K562 (cell line): ENCODE results near the gene TRIM44. TPM values are rescaled to one million over a fixed set of nuclear protein-coding genes. Genes with fewer than 3 reads are reported as not detected.

ENCODE experiments used
- ATAC-seq: fragments of 200-7000 bp; cut with Tn5 transposase; 3 replicates; pipeline ENCODE4 v1.9.1; 2020; ENCODE audit warnings: moderate library complexity
- BruUV-seq: library from RNA; stranded (reverse); fragments of 400-500 nt; replicated peaks from 2 replicates; lab custom pipeline; 2021; lab: Mats Ljungman, UMichigan
- CTCF ChIA-PET: fragments of 300-600 bp; formaldehyde crosslinking; extraction: SDS; loops from one replicate; lab custom pipeline; 2021; ENCODE audit warnings: low intra/inter-chr PET ratio; lab: Yijun Ruan, JAX
- POLR2A ChIA-PET: fragments of 300-600, 350-650 bp; sonication (Branson Sonifier 250); formaldehyde crosslinking; extraction: SDS; loops from one replicate; lab custom pipeline; 2021; ENCODE audit warnings: antibody characterized with exemption, inconsistent platforms; lab: Yijun Ruan, JAX
- DNase-seq, 4 experiments: peaks; one replicate each; pipeline versions ENCODE4 v3.0.0 to v3.0.0-alpha.2; 2011 to 2018; ENCODE audit warnings: low spot score in 3 of 4, mixed read lengths in 3 of 4; ENCODE audit errors: extremely low read depth in 1 of 4
- FAIRE-seq: peaks from 2 replicates; lab custom pipeline; 2011; peaks lifted over from hg19 to GRCh38; lab: Jason Lieb, UNC
- H2AFZ ChIP-seq: 2 replicates; pipeline ENCODE4 v1.6.0; 2011; ENCODE audit warnings: low read depth, low read length, control low read depth, inconsistent platforms
- H3K27ac ChIP-seq: fragments of 200-600 bp; 3 replicates; pipeline ENCODE4 v1.8.0; 2011; ENCODE audit warnings: low read depth, mild to moderate bottlenecking, control low read depth, inconsistent platforms, low read length, moderate library complexity, mixed read lengths; ENCODE audit errors: extremely low read depth
- H3K27me3 ChIP-seq, 2 experiments: fragments of 300-600 bp in 1 of 2; 2 replicates in 1 of 2; 3 replicates in 1 of 2; pipeline versions ENCODE4 v1.6.0 to v1.8.0; 2011; ENCODE audit warnings: inconsistent platforms in 2 of 2, low read length in 2 of 2, mild to moderate bottlenecking in 1 of 2, mixed read lengths in 1 of 2, moderate library complexity in 1 of 2; ENCODE audit not compliant: control insufficient read depth in 2 of 2, insufficient read depth in 2 of 2
- H3K36me3 ChIP-seq: fragments of 300-600 bp; 3 replicates; pipeline ENCODE4 v1.8.0; 2011; ENCODE audit warnings: mild to moderate bottlenecking, low read length, inconsistent platforms; ENCODE audit not compliant: control insufficient read depth, insufficient read depth
- H3K4me1 ChIP-seq, 2 experiments: fragments of 200-600 bp in 1 of 2; replicated peaks in 1 of 2; 2 replicates in 1 of 2; 3 replicates in 1 of 2; pipeline versions ENCODE4 v1.5.1 to v1.8.0; 2011; ENCODE audit warnings: inconsistent platforms in 2 of 2, low read length in 2 of 2, mild to moderate bottlenecking in 1 of 2, mixed read lengths in 1 of 2, moderate library complexity in 1 of 2; ENCODE audit not compliant: control insufficient read depth in 2 of 2, insufficient read depth in 2 of 2
- H3K4me2 ChIP-seq: 2 replicates; pipeline ENCODE4 v1.6.1; 2011; ENCODE audit warnings: low read length, control low read depth, inconsistent platforms, mixed read lengths; ENCODE audit not compliant: insufficient read depth
- H3K4me3 ChIP-seq: fragments of 200-600 bp; sonication (generic), shearing (Covaris generic); 2 replicates; pipeline ENCODE4 v1.5.1; 2016; ENCODE audit warnings: control low read depth, inconsistent platforms
- H3K79me2 ChIP-seq: fragments of 200-600 bp; 3 replicates; pipeline ENCODE4 v1.8.0; 2011; ENCODE audit warnings: low read length, inconsistent platforms; ENCODE audit not compliant: control insufficient read depth, insufficient read depth
- H3K9ac ChIP-seq, 2 experiments: 2 replicates each; pipeline versions ENCODE4 v1.6.0 to v1.6.1; 2011; ENCODE audit warnings: low read depth in 2 of 2, low read length in 2 of 2, control low read depth in 1 of 2, inconsistent platforms in 1 of 2, mild to moderate bottlenecking in 1 of 2, mixed read lengths in 1 of 2; ENCODE audit not compliant: insufficient read depth in 1 of 2
- H3K9me1 ChIP-seq: one replicate; pipeline ENCODE4 v1.6.0; 2011; ENCODE audit warnings: inconsistent platforms, mild to moderate bottlenecking, low read length, moderate library complexity; ENCODE audit not compliant: control insufficient read depth, insufficient read depth
- H3K9me3 ChIP-seq: replicated peaks from 2 replicates; pipeline ENCODE4 v1.5.1; 2011; ENCODE audit warnings: low read depth, low read length, inconsistent platforms; ENCODE audit not compliant: control insufficient read depth, insufficient read depth
- H4K20me1 ChIP-seq: replicated peaks from 2 replicates; pipeline ENCODE4 v1.6.1; 2011; ENCODE audit warnings: low read length, inconsistent platforms, mixed read lengths; ENCODE audit not compliant: control insufficient read depth, insufficient read depth
- BCOR ChIP-seq: fragments of 450-650 bp; IDR thresholded peaks from 2 replicates; pipeline ENCODE4 v1.6.1; 2016
- CREB5 ChIP-seq: fragments of 250-450 bp; sonication (Bioruptor Pico); IDR thresholded peaks from 2 replicates; pipeline ENCODE4 v1.5.0; 2020; ENCODE audit warnings: mild to moderate bottlenecking
- FOSL1 ChIP-seq: fragments of 200-800 bp; sonication (Bioruptor generic); conservative IDR thresholded peaks from 2 replicates; pipeline ENCODE4 v1.6.1; 2016; ENCODE audit warnings: missing genetic modification characterization, missing compliant biosample characterization
- MAX ChIP-seq: sonication (generic); formaldehyde crosslinking; IDR thresholded peaks from 2 replicates; pipeline ENCODE4 v1.9.0; 2022; ENCODE audit warnings: mild to moderate bottlenecking, missing genetic modification reagents
- NFE2 ChIP-seq: IDR thresholded peaks from 2 replicates; pipeline ENCODE4 v1.6.1; 2014; ENCODE audit warnings: antibody characterized with exemption, low read depth
- PYGO2 ChIP-seq: fragments of 450-650 bp; IDR thresholded peaks from 2 replicates; pipeline ENCODE4 v1.6.1; 2016; ENCODE audit warnings: mild to moderate bottlenecking, missing genetic modification characterization, moderate library complexity, missing compliant biosample characterization
- ZNF740 ChIP-seq, 3 experiments: fragments of 200-800 bp in 1 of 3; sonication (Bioruptor generic) in 1 of 3; sonication (generic) in 1 of 3; formaldehyde crosslinking in 1 of 3; IDR thresholded peaks; 2 replicates each; pipeline versions ENCODE4 v1.6.1 to v1.8.0; 2016 to 2022; ENCODE audit warnings: mild to moderate bottlenecking in 2 of 3, missing compliant biosample characterization in 2 of 3, missing genetic modification characterization in 2 of 3, missing genetic modification reagents in 1 of 3
- WGBS: fragments of 100-300 bp; shearing (Covaris generic); methylation state at CpG from one replicate; pipeline ENCODE4 v1.1.6; 2016; ENCODE audit warnings: low coverage, mixed read lengths; ENCODE audit not compliant: insufficient coverage; ENCODE audit errors: missing lambda C conversion rate; 5-methylcytosine and 5-hydroxymethylcytosine counted together
- in situ Hi-C: fragments of 300-500 bp; cut with MboI; formaldehyde crosslinking; loops from 4 replicates; pipeline ENCODE4 v1.15.0; 2018; ENCODE audit warnings: inconsistent platforms, mixed read lengths
- intact Hi-C: fragments of 100-400 bp; cut with micrococcal nuclease; formaldehyde crosslinking; loops from 2 replicates; pipeline ENCODE4 v1.14.2; 2022
- polyA plus RNA-seq, 8 experiments: library from polyadenylated mRNA; depleted of rRNA in 4 of 8; stranded (reverse) in 5 of 8; unstranded in 3 of 8; fragments of >200 nt; fragmentation: Nextera tagmentation in 2 of 8; fragmentation: Illumina TruSeq in 1 of 8; extraction: Ambion mirVana in 2 of 8; extraction: Trizol in 1 of 8; gene quantifications; 2 replicates each; pipeline versions ENCODE4 v1.2.1 to v1.2.3, GENCODE V29; 2011 to 2014; ENCODE audit warnings: inconsistent platforms in 1 of 8, missing spikeins in 1 of 8
- total RNA-seq, 7 experiments: library from RNA; depleted of rRNA in 6 of 7; stranded (reverse); fragments of >200 nt in 6 of 7; fragmentation: Illumina TruSeq in 2 of 7; extraction: Trizol in 2 of 7; gene quantifications; 2 replicates each; pipeline versions ENCODE4 v1.2.1 to v1.2.3, GENCODE V29; 2011 to 2021; ENCODE audit warnings: low replicate concordance in 1 of 7
- TF ChIP-seq, protein P1 (sequence below): sonication (generic); formaldehyde crosslinking; IDR thresholded peaks from 2 replicates; pipeline ENCODE4 v1.8.1; 2023; ENCODE audit warnings: mild to moderate bottlenecking, missing genetic modification reagents

Gene TRIM44
- total and polyA plus RNA-seq, 9 of the 15 experiments (the other 6 are each of a cell fraction or from before 2014, with no cell fraction given): 8.3 to 105 (median 37.2) TPM

- no peak overlapping the region for H3K4me2 ChIP-seq
- TF ChIP-seq MAX (CRISPR knock-in tag): no peak
- 0 out of 2 replicates have a peak, but pooled peaks have one; percentile 5 for TF ChIP-seq FOSL1 (tag)
- no peak for ATAC-seq
- BruUV-seq: no TSS peak
- intact Hi-C loops (no loop called here), in situ Hi-C loops (no loop called here)
- ChIA-PET CTCF (no interaction called here), POLR2A (interaction anchor here (0.6 to 0.9 kb wide), 2 partner anchors 15 to 240 kb away, joined by 3 read pairs; no protein-coding TSS in a partner anchor)
- FAIRE-seq: no peak
- H4K20me1 ChIP-seq: no peaks in the 10 kb centered on the region
- H3K27me3 ChIP-seq: no peaks in the 10 kb centered on the region
- H2AFZ ChIP-seq: no peak overlapping the region
- H3K9me1 ChIP-seq: no peaks in the 10 kb centered on the region
- H3K9me3 ChIP-seq: no peaks in the 10 kb centered on the region
- no peak for DNase-seq
- WGBS: 55% methylated on average over 3 of the region's 3 CpGs
- H3K9ac ChIP-seq: no peak overlapping the region
- H3K79me2 ChIP-seq: peaks cover 21% of the 10 kb centered on the region; the same call in 2 of the 3 replicates
- H3K36me3 ChIP-seq: peaks cover 3% of the 10 kb centered on the region
- no peak overlapping the region for H3K27ac ChIP-seq
- H3K4me3 ChIP-seq: no peak overlapping the region
- H3K4me1 ChIP-seq: peaks cover 0 to 13% of the 10 kb centered on the region in 2 experiments; a peak in 2 of 5 replicates
Observed at GRCh38 chr11:35781861-35782470, 119.4 kb downstream of the TRIM44 start.

DNA sequence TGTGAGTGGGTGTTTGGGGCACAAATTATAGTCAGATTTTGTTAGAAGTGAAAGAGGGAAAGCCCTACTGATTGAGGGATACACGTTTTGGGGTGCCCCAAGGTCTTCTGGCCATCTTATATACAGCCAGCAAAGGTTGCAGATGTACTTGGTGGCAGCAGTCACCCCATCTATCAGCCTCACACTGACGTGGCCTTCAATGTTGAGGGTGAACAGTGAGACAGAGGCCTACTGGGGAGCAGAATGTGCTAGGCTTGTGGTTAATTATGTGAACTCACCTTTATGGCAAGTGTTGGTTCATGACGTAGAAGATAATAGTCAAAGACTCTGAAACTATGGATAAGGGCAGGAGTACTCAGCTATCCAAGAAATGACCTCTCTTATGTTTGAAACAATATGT is 121.2 kb downstream of the TRIM44 start:
- Histone ChIP-seq H2AFZ (no peak overlapping the region), H3K79me2 (peaks cover 23% of the 10 kb centered on the region; the same call in 2 of the 3 replicates), H3K36me3 (peaks cover 3% of the 10 kb centered on the region), H3K9me1 (no peaks in the 10 kb centered on the region), H3K27me3 (no peaks in the 10 kb centered on the region), H3K4me1 (peaks cover 0 to 13% of the 10 kb centered on the region in 2 experiments; a peak in 2 of 5 replicates), H3K4me3 (no peak overlapping the region), H3K4me2 (no peak overlapping the region), H4K20me1 (no peaks in the 10 kb centered on the region), H3K27ac (no peak overlapping the region), H3K9ac (no peak overlapping the region), H3K9me3 (no peaks in the 10 kb centered on the region)
- in situ Hi-C loops (no loop called here), intact Hi-C loops (no loop called here)
- DNase-seq (no peak), ATAC-seq (no peak), FAIRE-seq (no peak)
- ChIA-PET POLR2A (no interaction called here), CTCF (no interaction called here)
- no TSS peak for BruUV-seq
- WGBS: 47% methylated on average over 3 of the region's 3 CpGs
- TF ChIP-seq CREB5 (CRISPR knock-in tag): no peak
- TF ChIP-seq PYGO2 (tag): 0 out of 2 replicates have a peak, but pooled peaks have one; percentile 32
- no peak for TF ChIP-seq ZNF740 (CRISPR knock-in tag; IDR thresholded peaks at IDR 0.05)
- 0 out of 4 replicates have a peak, but pooled peaks of 1 of the 2 experiments have one; percentile 49 for TF ChIP-seq ZNF740 (tag; IDR thresholded peaks at IDR 0.05)
- TF ChIP-seq NFE2: no peak
- TF ChIP-seq BCOR: no peak
- TF ChIP-seq, protein P1, sequence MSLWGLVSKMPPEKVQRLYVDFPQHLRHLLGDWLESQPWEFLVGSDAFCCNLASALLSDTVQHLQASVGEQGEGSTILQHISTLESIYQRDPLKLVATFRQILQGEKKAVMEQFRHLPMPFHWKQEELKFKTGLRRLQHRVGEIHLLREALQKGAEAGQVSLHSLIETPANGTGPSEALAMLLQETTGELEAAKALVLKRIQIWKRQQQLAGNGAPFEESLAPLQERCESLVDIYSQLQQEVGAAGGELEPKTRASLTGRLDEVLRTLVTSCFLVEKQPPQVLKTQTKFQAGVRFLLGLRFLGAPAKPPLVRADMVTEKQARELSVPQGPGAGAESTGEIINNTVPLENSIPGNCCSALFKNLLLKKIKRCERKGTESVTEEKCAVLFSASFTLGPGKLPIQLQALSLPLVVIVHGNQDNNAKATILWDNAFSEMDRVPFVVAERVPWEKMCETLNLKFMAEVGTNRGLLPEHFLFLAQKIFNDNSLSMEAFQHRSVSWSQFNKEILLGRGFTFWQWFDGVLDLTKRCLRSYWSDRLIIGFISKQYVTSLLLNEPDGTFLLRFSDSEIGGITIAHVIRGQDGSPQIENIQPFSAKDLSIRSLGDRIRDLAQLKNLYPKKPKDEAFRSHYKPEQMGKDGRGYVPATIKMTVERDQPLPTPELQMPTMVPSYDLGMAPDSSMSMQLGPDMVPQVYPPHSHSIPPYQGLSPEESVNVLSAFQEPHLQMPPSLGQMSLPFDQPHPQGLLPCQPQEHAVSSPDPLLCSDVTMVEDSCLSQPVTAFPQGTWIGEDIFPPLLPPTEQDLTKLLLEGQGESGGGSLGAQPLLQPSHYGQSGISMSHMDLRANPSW: no peak
